K562 (cell line): ENCODE results near the gene CNNM3. TPM values are rescaled to one million over a fixed set of nuclear protein-coding genes. Genes with fewer than 3 reads are reported as not detected.

Source experiments
- ATAC-seq: fragments of 200-7000 bp; cut with Tn5 transposase; 3 replicates; pipeline ENCODE4 v1.9.1; 2020; ENCODE audit warnings: moderate library complexity
- BruUV-seq: library from RNA; stranded (reverse); fragments of 400-500 nt; replicated peaks from 2 replicates; lab custom pipeline; 2021; lab: Mats Ljungman, UMichigan
- CTCF ChIA-PET: fragments of 300-600 bp; formaldehyde crosslinking; extraction: SDS; loops from one replicate; lab custom pipeline; 2021; ENCODE audit warnings: low intra/inter-chr PET ratio; lab: Yijun Ruan, JAX
- POLR2A ChIA-PET: fragments of 300-600, 350-650 bp; sonication (Branson Sonifier 250); formaldehyde crosslinking; extraction: SDS; loops from one replicate; lab custom pipeline; 2021; ENCODE audit warnings: antibody characterized with exemption, inconsistent platforms; lab: Yijun Ruan, JAX
- DNase-seq, 4 experiments: peaks; one replicate each; pipeline versions ENCODE4 v3.0.0 to v3.0.0-alpha.2; 2011 to 2018; ENCODE audit warnings: low spot score in 3 of 4, mixed read lengths in 3 of 4; ENCODE audit errors: extremely low read depth in 1 of 4
- FAIRE-seq: peaks from 2 replicates; lab custom pipeline; 2011; peaks lifted over from hg19 to GRCh38; lab: Jason Lieb, UNC
- H2AFZ ChIP-seq: 2 replicates; pipeline ENCODE4 v1.6.0; 2011; ENCODE audit warnings: low read depth, low read length, control low read depth, inconsistent platforms
- H3K27ac ChIP-seq: fragments of 200-600 bp; 3 replicates; pipeline ENCODE4 v1.8.0; 2011; ENCODE audit warnings: low read depth, mild to moderate bottlenecking, control low read depth, inconsistent platforms, low read length, moderate library complexity, mixed read lengths; ENCODE audit errors: extremely low read depth
- H3K27me3 ChIP-seq, 2 experiments: fragments of 300-600 bp in 1 of 2; 2 replicates in 1 of 2; 3 replicates in 1 of 2; pipeline versions ENCODE4 v1.6.0 to v1.8.0; 2011; ENCODE audit warnings: inconsistent platforms in 2 of 2, low read length in 2 of 2, mild to moderate bottlenecking in 1 of 2, mixed read lengths in 1 of 2, moderate library complexity in 1 of 2; ENCODE audit not compliant: control insufficient read depth in 2 of 2, insufficient read depth in 2 of 2
- H3K36me3 ChIP-seq: fragments of 300-600 bp; 3 replicates; pipeline ENCODE4 v1.8.0; 2011; ENCODE audit warnings: mild to moderate bottlenecking, low read length, inconsistent platforms; ENCODE audit not compliant: control insufficient read depth, insufficient read depth
- H3K4me1 ChIP-seq, 2 experiments: fragments of 200-600 bp in 1 of 2; replicated peaks in 1 of 2; 2 replicates in 1 of 2; 3 replicates in 1 of 2; pipeline versions ENCODE4 v1.5.1 to v1.8.0; 2011; ENCODE audit warnings: inconsistent platforms in 2 of 2, low read length in 2 of 2, mild to moderate bottlenecking in 1 of 2, mixed read lengths in 1 of 2, moderate library complexity in 1 of 2; ENCODE audit not compliant: control insufficient read depth in 2 of 2, insufficient read depth in 2 of 2
- H3K4me2 ChIP-seq: 2 replicates; pipeline ENCODE4 v1.6.1; 2011; ENCODE audit warnings: low read length, control low read depth, inconsistent platforms, mixed read lengths; ENCODE audit not compliant: insufficient read depth
- H3K4me3 ChIP-seq: fragments of 200-600 bp; sonication (generic), shearing (Covaris generic); 2 replicates; pipeline ENCODE4 v1.5.1; 2016; ENCODE audit warnings: control low read depth, inconsistent platforms
- H3K79me2 ChIP-seq: fragments of 200-600 bp; 3 replicates; pipeline ENCODE4 v1.8.0; 2011; ENCODE audit warnings: low read length, inconsistent platforms; ENCODE audit not compliant: control insufficient read depth, insufficient read depth
- H3K9ac ChIP-seq, 2 experiments: 2 replicates each; pipeline versions ENCODE4 v1.6.0 to v1.6.1; 2011; ENCODE audit warnings: low read depth in 2 of 2, low read length in 2 of 2, control low read depth in 1 of 2, inconsistent platforms in 1 of 2, mild to moderate bottlenecking in 1 of 2, mixed read lengths in 1 of 2; ENCODE audit not compliant: insufficient read depth in 1 of 2
- H3K9me1 ChIP-seq: one replicate; pipeline ENCODE4 v1.6.0; 2011; ENCODE audit warnings: inconsistent platforms, mild to moderate bottlenecking, low read length, moderate library complexity; ENCODE audit not compliant: control insufficient read depth, insufficient read depth
- H3K9me3 ChIP-seq: replicated peaks from 2 replicates; pipeline ENCODE4 v1.5.1; 2011; ENCODE audit warnings: low read depth, low read length, inconsistent platforms; ENCODE audit not compliant: control insufficient read depth, insufficient read depth
- H4K20me1 ChIP-seq: replicated peaks from 2 replicates; pipeline ENCODE4 v1.6.1; 2011; ENCODE audit warnings: low read length, inconsistent platforms, mixed read lengths; ENCODE audit not compliant: control insufficient read depth, insufficient read depth
- CCNT2 ChIP-seq: IDR thresholded peaks from 2 replicates; pipeline ENCODE4 v1.6.1; 2011; ENCODE audit warnings: borderline replicate concordance, low read depth, mild to moderate bottlenecking, moderate library complexity, mixed read lengths, low read length; ENCODE audit not compliant: insufficient read length; ENCODE audit errors: extremely low read depth
- FOXA3 ChIP-seq, 2 experiments: fragments of 450-650 bp in 1 of 2; sonication (generic) in 1 of 2; formaldehyde crosslinking; IDR thresholded peaks in 1 of 2; conservative IDR thresholded peaks in 1 of 2; 2 replicates each; pipeline versions ENCODE4 v1.4.0 to v1.8.0; 2020 to 2022; ENCODE audit warnings: mild to moderate bottlenecking in 2 of 2, missing genetic modification reagents in 1 of 2
- HDGF ChIP-seq: fragments of 450-650 bp; IDR thresholded peaks from 2 replicates; pipeline ENCODE4 v1.6.1; 2016
- POLR2B ChIP-seq: fragments of 450-650 bp; IDR thresholded peaks from 2 replicates; pipeline ENCODE4 v1.6.1; 2018; ENCODE audit warnings: low read depth; ENCODE audit not compliant: partially characterized antibody
- PTBP1 ChIP-seq: fragments of 200-400 bp; formaldehyde crosslinking; IDR thresholded peaks from 2 replicates; pipeline ENCODE4 v1.6.1; 2017; ENCODE audit warnings: low read depth, low read length
- STAT5A ChIP-seq: IDR thresholded peaks from 2 replicates; pipeline ENCODE4 v1.6.1; 2012; ENCODE audit warnings: low read length, inconsistent platforms, borderline replicate concordance
- ZNF121 ChIP-seq: sonication (generic); formaldehyde crosslinking; conservative IDR thresholded peaks from 2 replicates; pipeline ENCODE4 v1.8.0; 2022; ENCODE audit warnings: missing genetic modification reagents
- ZNF75A ChIP-seq: fragments of 450-650 bp; formaldehyde crosslinking; IDR thresholded peaks from 2 replicates; pipeline ENCODE4 v1.4.0; 2020; ENCODE audit warnings: mild to moderate bottlenecking
- WGBS: fragments of 100-300 bp; shearing (Covaris generic); methylation state at CpG from one replicate; pipeline ENCODE4 v1.1.6; 2016; ENCODE audit warnings: low coverage, mixed read lengths; ENCODE audit not compliant: insufficient coverage; ENCODE audit errors: missing lambda C conversion rate; 5-methylcytosine and 5-hydroxymethylcytosine counted together
- in situ Hi-C: fragments of 300-500 bp; cut with MboI; formaldehyde crosslinking; loops from 4 replicates; pipeline ENCODE4 v1.15.0; 2018; ENCODE audit warnings: inconsistent platforms, mixed read lengths
- intact Hi-C: fragments of 100-400 bp; cut with micrococcal nuclease; formaldehyde crosslinking; loops from 2 replicates; pipeline ENCODE4 v1.14.2; 2022
- polyA plus RNA-seq, 8 experiments: library from polyadenylated mRNA; depleted of rRNA in 4 of 8; stranded (reverse) in 5 of 8; unstranded in 3 of 8; fragments of >200 nt; fragmentation: Nextera tagmentation in 2 of 8; fragmentation: Illumina TruSeq in 1 of 8; extraction: Ambion mirVana in 2 of 8; extraction: Trizol in 1 of 8; gene quantifications; 2 replicates each; pipeline versions ENCODE4 v1.2.1 to v1.2.3, GENCODE V29; 2011 to 2014; ENCODE audit warnings: inconsistent platforms in 1 of 8, missing spikeins in 1 of 8
- total RNA-seq, 7 experiments: library from RNA; depleted of rRNA in 6 of 7; stranded (reverse); fragments of >200 nt in 6 of 7; fragmentation: Illumina TruSeq in 2 of 7; extraction: Trizol in 2 of 7; gene quantifications; 2 replicates each; pipeline versions ENCODE4 v1.2.1 to v1.2.3, GENCODE V29; 2011 to 2021; ENCODE audit warnings: low replicate concordance in 1 of 7

CNNM3 gene
- total and polyA plus RNA-seq, 9 of the 15 experiments (the other 6 are each of a cell fraction or from before 2014, with no cell fraction given), result 1.4 to 16.9 (median 6.5) TPM

- FAIRE-seq, result no peak
- Histone ChIP-seq H3K9ac (no peak overlapping the region), H3K9me1 (peaks cover 3% of the 10 kb centered on the region), H3K4me1 (peaks cover 5 to 32% of the 10 kb centered on the region in 2 experiments; a peak in 3 of 5 replicates), H3K9me3 (no peaks in the 10 kb centered on the region), H3K36me3 (peaks cover 48% of the 10 kb centered on the region; the same call in 2 of the 3 replicates), H4K20me1 (no peaks in the 10 kb centered on the region), H3K4me2 (no peak overlapping the region), H3K27me3 (no peaks in the 10 kb centered on the region), H2AFZ (no peak overlapping the region), H3K79me2 (no peaks in the 10 kb centered on the region), H3K4me3 (no peak overlapping the region), H3K27ac (no peak overlapping the region)
- in situ Hi-C loops, result no loop called here
- TF ChIP-seq ZNF75A (CRISPR knock-in tag), result no peak
- TF ChIP-seq HDGF, result no peak
- intact Hi-C loops, result no loop called here
- POLR2A ChIA-PET, result interaction anchor here (0.6 to 1.9 kb wide), 11 partner anchors 9 to 80 kb away, joined by 3 to 9 read pairs (median 4); partner anchors contain the start of gene ANKRD39
- DNase-seq, result no peak
- CTCF ChIA-PET, result no interaction called here
- ATAC-seq, result no peak
- BruUV-seq, result no TSS peak
- WGBS, result 86% methylated on average over 7 of the region's 7 CpGs
These were observed 26.5 kb downstream of the CNNM3 start for GRCh38 chr2:96842600-96842999.

GRCh38 chr2:96843538-96844268 lies 27.6 kb downstream of the CNNM3 start, which contains the start of gene ANKRD23:
Gene ANKRD23 (minus strand): TSS chr2:96844021. CDS start chr2:96843992, 29 bp downstream.
- FAIRE-seq (no peak), DNase-seq (no peak), ATAC-seq (no peak)
- peaks cover 3% of the 10 kb centered on the region for H3K9me1 ChIP-seq
- peaks cover 0 to 28% of the 10 kb centered on the region in 2 experiments; a peak in 2 of 5 replicates for H3K4me1 ChIP-seq
- H3K9me3 ChIP-seq, result no peaks in the 10 kb centered on the region
- H3K4me3 ChIP-seq, result no peak within 1 kb of the TSS
- no peaks in the 10 kb centered on the region for H3K27me3 ChIP-seq
- 81% methylated on average over 10 of the region's 14 CpGs for WGBS
- H2AFZ ChIP-seq, result no peak within 1 kb of the TSS
- H3K4me2 ChIP-seq, result no peak within 1 kb of the TSS
- no TSS peak for BruUV-seq
- in situ Hi-C loops, result no loop called here
- ChIA-PET CTCF (no interaction called here), POLR2A (interaction anchor here (0.6 to 1.9 kb wide), 11 partner anchors 8 to 475 kb away, joined by 3 to 9 read pairs (median 4); partner anchors contain the start of gene ANKRD39)
- H3K79me2 ChIP-seq, result no peaks in the 10 kb centered on the region
- intact Hi-C loops, result no loop called here
- no peaks in the 10 kb centered on the region for H4K20me1 ChIP-seq
- no peak within 1 kb of the TSS for H3K27ac ChIP-seq
- TF ChIP-seq POLR2B (peak; percentile 24), ZNF121 (CRISPR knock-in tag) (peak; percentile 48; the same call in 1 of the 2 replicates), FOXA3 (CRISPR knock-in tag; conservative IDR thresholded peaks at IDR 0.05 in 1 of 2, IDR thresholded peaks at IDR 0.05 in 1 of 2) (no peak), PTBP1 (0 out of 2 replicates have a peak, but pooled peaks have one; percentile 27), CCNT2 (no peak), STAT5A (no peak)
- peaks cover 46% of the 10 kb centered on the region; the same call in 2 of the 3 replicates for H3K36me3 ChIP-seq
- H3K9ac ChIP-seq, result peak within 1 kb of the TSS in 1 of 2 experiments; percentile 45; a peak in 2 of 4 replicates
